ENCODE data around the gene C2orf72. TPM values are rescaled to one million over a fixed set of nuclear protein-coding genes. Genes with fewer than 3 reads are reported as not detected.

The C2orf72 gene
- total and polyA plus RNA-seq, 2 of the 13 experiments (the other 11 are each of a cell fraction or from before 2014, with no cell fraction given): 147 to 203 TPM

DNA sequence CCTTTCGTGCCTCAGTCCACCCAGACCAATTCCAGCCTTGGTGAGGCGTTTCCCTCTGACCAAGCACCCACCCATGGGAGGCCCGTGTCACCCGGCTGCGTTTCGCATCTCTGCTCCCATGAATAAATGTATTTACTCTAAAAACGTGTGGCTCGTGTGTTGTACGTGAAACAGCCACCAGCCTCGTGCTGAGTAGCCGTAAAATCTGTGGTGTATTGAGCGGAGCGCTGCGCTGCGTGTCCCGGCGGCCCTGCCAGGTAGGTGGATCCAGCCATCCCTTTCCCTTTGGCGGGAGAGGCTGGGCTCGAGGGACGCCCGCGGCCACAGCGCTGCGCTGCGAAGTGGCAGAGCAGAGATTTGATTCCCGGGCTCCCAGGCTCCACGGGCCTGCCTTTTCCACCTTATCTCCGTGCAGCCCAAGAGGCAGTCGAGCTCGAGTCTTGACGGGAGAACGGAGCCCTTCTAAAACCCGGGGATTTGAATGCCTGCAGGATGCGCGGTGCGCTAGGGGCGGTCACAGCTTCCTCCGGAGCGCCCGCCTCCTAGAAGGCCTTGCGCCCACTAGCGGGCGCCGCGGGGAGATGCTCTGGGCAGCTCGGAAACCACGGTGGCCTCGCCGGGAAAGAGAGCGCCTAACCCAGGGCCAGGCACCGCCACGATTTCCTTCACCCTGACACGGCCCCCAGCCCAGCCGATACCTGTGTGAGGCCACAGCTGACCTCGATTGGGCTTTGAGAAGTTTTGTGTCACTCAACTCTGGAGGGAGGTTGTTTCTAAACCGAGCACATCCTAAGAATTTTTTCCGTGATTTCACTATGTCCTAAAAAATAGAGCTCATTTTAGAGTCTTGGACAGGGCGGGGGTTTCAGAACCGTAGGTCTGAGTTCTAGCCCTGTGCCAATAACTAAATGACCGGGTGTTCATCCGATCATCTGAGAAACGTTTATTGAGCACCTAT lies 15.4 kb downstream of the C2orf72 start (continued):
- TF ChIP-seq ZMAT3 (CRISPR knock-in tag; conservative IDR thresholded peaks at IDR 0.05) (peak; percentile 63), REST (IDR thresholded peaks at IDR 0.05; ENCODE audit: borderline replicate concordance in 1 of 2, low read depth in 1 of 2, low read length in 2 of 2) (peak in 1 of 2 experiments; percentile 55; a peak in 1 of 4 replicates), ZNF605 (CRISPR knock-in tag; IDR thresholded peaks at IDR 0.05) (peak; percentile 79)

DNA sequence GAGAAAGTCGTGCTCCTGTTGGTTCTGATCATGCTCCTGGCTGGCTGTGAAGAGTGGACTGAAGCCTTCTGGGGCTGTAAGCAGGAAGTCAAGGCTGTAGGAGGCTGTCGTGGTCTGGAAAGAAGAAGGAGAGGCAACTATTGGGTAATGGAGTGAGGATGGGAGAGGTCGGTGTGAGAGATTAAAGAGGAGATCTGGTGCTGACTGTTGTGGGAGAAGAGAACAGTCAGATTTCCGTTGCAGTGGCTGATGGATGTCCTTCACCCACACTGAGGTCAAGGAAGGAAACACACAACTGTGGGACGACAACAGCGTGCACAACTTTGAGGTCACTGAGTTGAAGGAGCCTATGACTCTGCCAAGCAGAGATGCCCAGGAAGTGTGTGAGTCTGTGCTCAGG lies 16.5 kb downstream of the C2orf72 start:
- CTCF ChIA-PET (ENCODE audit: low intra/inter-chr PET ratio, low total read pairs): interaction anchor here (1.2 to 4.3 kb wide), 3 partner anchors 16 to 67 kb away, joined by 4 to 25 read pairs (median 4); partner anchors contain the start of gene C2orf72
- FAIRE-seq (no peak), DNase-seq (ENCODE audit: low spot score) (no peak), ATAC-seq (no peak)
- no peaks in the 10 kb centered on the region for H3K9me3 ChIP-seq (ENCODE audit: low read length)
- intact Hi-C loops (cut with micrococcal nuclease; ENCODE audit: unreplicated experiment): loop anchor here (5.0 to 10.0 kb wide), 2 partner anchors 189 to 408 kb away; partner anchors contain the start of genes ITM2C and NCL
- no peak overlapping the region for H3K9ac ChIP-seq (ENCODE audit: insufficient read depth, low read depth, low read length)
- no peak overlapping the region for H2AFZ ChIP-seq (ENCODE audit: low read length)
- WGBS (ENCODE audit: low lambda C conversion rate): 96% methylated on average over 6 of the region's 6 CpGs
- H4K20me1 ChIP-seq (ENCODE audit: insufficient read depth, low read length): peaks cover 9% of the 10 kb centered on the region; the same call in 1 of the 2 replicates
- no peak overlapping the region for H3K4me3 ChIP-seq (replicated peaks in 1 of 3; ENCODE audit: insufficient read depth in 1 of 3, low read depth in 2 of 3, low read length in 3 of 3)
- in situ Hi-C loops (cut with HindIII; ENCODE audit: extremely low pct_ligation_motif_present, low pct_unique_long_range_greater_than_20kb): loop anchor here (5.0 kb wide), 1 partner anchor 57 kb away; the partner anchor contains the start of gene SPATA3
- no peaks in the 10 kb centered on the region for H3K36me3 ChIP-seq (replicated peaks in 1 of 2; ENCODE audit: control insufficient read depth in 1 of 2, insufficient read depth in 2 of 2, low read length in 2 of 2)
- POLR2A ChIA-PET: interaction anchor here (1.8 to 7.7 kb wide), 2 partner anchors 15 to 410 kb away, joined by 9 to 399 read pairs; partner anchors contain the start of genes C2orf72 and NCL
- BruUV-seq (replicated peaks): no TSS peak
- H3K79me2 ChIP-seq (ENCODE audit: insufficient read depth, low read length): peaks cover 21% of the 10 kb centered on the region
- no peak overlapping the region for H3K4me2 ChIP-seq (ENCODE audit: low read depth, low read length)
- no peak overlapping the region for H3K27ac ChIP-seq (ENCODE audit: extremely low read length, insufficient read depth, low read length)
- no peaks in the 10 kb centered on the region; a peak in 1 of 5 replicates for H3K27me3 ChIP-seq (ENCODE audit: control insufficient read depth in 1 of 2, insufficient read depth in 2 of 2, low read length in 2 of 2)
- TF ChIP-seq EZH2 (conservative IDR thresholded peaks at IDR 0.05; ENCODE audit: low read depth, low read length) (no peak), POLR2AphosphoS2 (IDR thresholded peaks at IDR 0.05; ENCODE audit: low read depth, low read length) (0 out of 2 replicates have a peak, but pooled peaks have one; percentile 58), SYNCRIP (IDR thresholded peaks at IDR 0.05; ENCODE audit: insufficient read depth, low read depth, low read length) (no peak)
- H3K4me1 ChIP-seq (ENCODE audit: insufficient read depth, low read length): peaks cover 63% of the 10 kb centered on the region

Measured in HepG2 (cell line).